Heart left ventricle (tissue), 13 donors: ENCODE data around the gene SERPINF2.

ENCODE experiments used
- CTCF ChIP-seq, 12 donors: fragments of 200-600 bp; sonication (generic) in 4 of 12; IDR thresholded peaks; one replicate each; pipeline versions ENCODE4 v1.5.0 to v1.8.0; 2018 to 2022; ENCODE audit warnings: antibody characterized with exemption in 12 of 12, mild to moderate bottlenecking in 5 of 12
- POLR2A ChIP-seq, 2 donors: fragments of 450-650 bp; IDR thresholded peaks; one replicate each; pipeline ENCODE4 v1.6.1; 2017; ENCODE audit warnings: antibody characterized with exemption in 2 of 2, mild to moderate bottlenecking in 2 of 2, moderate library complexity in 2 of 2
- donor health status: ischemic (EF 13 %, LVEDD 7.1; RV severe dilation, severe dysfunction).
- donor health status: DM: no; HTN: yes; CAD: no.
- donor health status: DM: no; HTN: no; CAD: no.
- donor health status: ischemic (EF 25% LVEDD 6.9; RV normal size, moderate dysfunction).
- donor health status: ischemic (EF 25% LVEDD 5.7; RV mildly dilated, moderate dysfunction).
- donor health status: ischemic (EF 35%, LVEDD 5.7; RV mildly dilated, moderate dysfunction).
- donor health status: nonischemic (EF 11% LVEDD 7.7; RV severe dilation, severe dysfunction).
- donor health status: DM: yes; HTN: yes; CAD: no.
- donor health status: PGD.
- donor health status: ischemic (EF 29% LVEDD 5.4; RV normal size, mild dysfunction).
- donor health status: nonischemic (EF 23%, LVEDD 6.1; RV moderate dilation, normal function).

- TF ChIP-seq CTCF (IDR thresholded peaks at IDR 0.05), result no peak
- no peak for TF ChIP-seq POLR2A (IDR thresholded peaks at IDR 0.05)
Measured at GRCh38 chr17:1732241-1732832, 10.3 kb upstream of the SERPINF2 start.
